OCI-LY3 (cell line): ENCODE measurements around the gene NAT9.

ENCODE experiments used
- CTCF ChIP-seq: fragments of 200-600, 300-600 bp; sonication (generic); IDR thresholded peaks from 2 replicates; pipeline ENCODE4 v1.5.1; 2014; ENCODE audit warnings: antibody characterized with exemption, low read length, low read depth
- EZH2phosphoT487 ChIP-seq: fragments of 200-600 bp; shearing (Covaris generic); IDR thresholded peaks from 2 replicates; pipeline ENCODE4 v1.6.1; 2018; ENCODE audit warnings: antibody characterized with exemption, mixed run types, low read depth

DNA sequence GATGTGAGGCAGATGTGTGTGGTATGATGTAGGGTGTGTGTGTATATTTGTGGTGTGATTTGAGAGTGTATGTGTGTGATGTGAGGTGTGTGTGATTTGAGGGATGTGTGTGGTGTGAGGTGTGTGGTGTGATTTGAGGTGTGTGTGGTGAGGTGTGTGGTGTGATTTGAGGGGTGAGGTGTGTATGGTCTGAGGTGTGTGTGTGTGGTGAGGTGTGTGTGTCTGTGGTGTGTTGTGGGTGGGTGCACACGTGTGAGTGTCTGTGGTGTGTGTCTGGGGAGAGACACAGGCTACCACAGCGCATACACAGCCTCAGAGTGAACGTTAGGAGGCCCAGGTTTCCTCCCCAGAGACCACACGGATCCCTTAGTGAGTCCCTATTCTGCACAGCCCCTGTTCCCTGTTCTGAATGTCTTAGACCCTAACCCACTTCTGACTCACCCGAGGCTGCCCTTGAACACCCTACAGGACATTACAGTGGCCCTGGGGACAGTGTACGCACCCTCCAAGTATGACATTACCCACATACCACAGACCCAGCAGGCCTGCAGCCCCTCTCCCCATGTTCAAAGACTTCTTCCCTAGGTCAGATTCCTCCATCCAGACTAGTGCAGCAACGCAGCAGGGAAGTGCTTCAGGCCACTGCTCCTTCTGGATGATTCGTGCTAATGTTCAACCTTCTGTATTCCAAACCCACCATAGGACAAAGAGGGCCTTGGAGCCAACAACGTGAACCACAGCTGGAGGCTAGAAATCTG, 42.6 kb downstream of the NAT9 start:
- TF ChIP-seq CTCF (no peak), EZH2phosphoT487 (no peak)
